GM12878 (cell line): ENCODE measurements around the gene SYT8. TPM values are rescaled to one million over a fixed set of nuclear protein-coding genes. Genes with fewer than 3 reads are reported as not detected.

Source experiments
- ATF2 ChIP-seq: IDR thresholded peaks from 2 replicates; pipeline ENCODE4 v1.6.1; 2012; ENCODE audit warnings: low read length, inconsistent platforms
- CHD2 ChIP-seq: IDR thresholded peaks from 2 replicates; pipeline ENCODE4 v1.6.1; 2011; ENCODE audit warnings: low read depth, low read length, improper control_type of control experiment, borderline replicate concordance
- CHD4 ChIP-seq: fragments of 200-600 bp; sonication (generic); IDR thresholded peaks from 2 replicates; pipeline ENCODE4 v1.6.1; 2016; ENCODE audit warnings: mild to moderate bottlenecking
- CREB1 ChIP-seq: IDR thresholded peaks from 2 replicates; pipeline ENCODE4 v1.6.1; 2012; ENCODE audit warnings: low read depth, mild to moderate bottlenecking, inconsistent platforms
- DPF2 ChIP-seq: fragments of 450-650 bp; IDR thresholded peaks from 2 replicates; pipeline ENCODE4 v1.6.1; 2017; ENCODE audit warnings: mild to moderate bottlenecking
- E2F8 ChIP-seq: fragments of 450-650 bp; IDR thresholded peaks from 2 replicates; pipeline ENCODE4 v1.6.1; 2018; ENCODE audit warnings: mild to moderate bottlenecking, low read depth, moderate library complexity; ENCODE audit not compliant: partially characterized antibody
- ESRRA ChIP-seq: IDR thresholded peaks from 2 replicates; pipeline ENCODE4 v1.6.1; 2012; ENCODE audit warnings: mild to moderate bottlenecking, low read length, improper control_type of control experiment
- IRF5 ChIP-seq: fragments of 450-650 bp; IDR thresholded peaks from 2 replicates; pipeline ENCODE4 v1.6.1; 2017; ENCODE audit warnings: borderline replicate concordance
- MEF2A ChIP-seq: IDR thresholded peaks from 2 replicates; pipeline ENCODE4 v1.6.1; 2011; ENCODE audit warnings: low read depth, mild to moderate bottlenecking, low read length, moderate library complexity; ENCODE audit not compliant: insufficient read depth
- MEF2B ChIP-seq: fragments of 450-650 bp; IDR thresholded peaks from 2 replicates; pipeline ENCODE4 v1.6.1; 2018; ENCODE audit warnings: mild to moderate bottlenecking, moderate library complexity; ENCODE audit not compliant: partially characterized antibody, poor library complexity, severe bottlenecking
- PAX5 ChIP-seq: IDR thresholded peaks from 2 replicates; pipeline ENCODE4 v1.6.1; 2011; ENCODE audit warnings: low read depth, low read length, borderline replicate concordance
- PBX3 ChIP-seq: IDR thresholded peaks from 2 replicates; pipeline ENCODE4 v1.6.1; 2011; ENCODE audit warnings: mild to moderate bottlenecking, low read depth, low read length, moderate library complexity; ENCODE audit not compliant: insufficient replicate concordance
- PKNOX1 ChIP-seq: fragments of 450-650 bp; IDR thresholded peaks from 2 replicates; pipeline ENCODE4 v1.6.1; 2016; ENCODE audit warnings: mild to moderate bottlenecking
- PML ChIP-seq: IDR thresholded peaks from 2 replicates; pipeline ENCODE4 v1.6.1; 2012; ENCODE audit warnings: low read length, inconsistent platforms
- POLR2A ChIP-seq: IDR thresholded peaks from 2 replicates; pipeline ENCODE4 v1.6.1; 2011; ENCODE audit warnings: low read depth, mild to moderate bottlenecking, low read length
- POU2F2 ChIP-seq: IDR thresholded peaks from 3 replicates; pipeline ENCODE4 v1.6.1; 2011; ENCODE audit warnings: low read depth, mild to moderate bottlenecking, low read length, borderline replicate concordance
- RFX5 ChIP-seq: IDR thresholded peaks from 2 replicates; pipeline ENCODE4 v1.6.1; 2011; ENCODE audit warnings: low read depth, low read length, improper control_type of control experiment
- SP1 ChIP-seq: IDR thresholded peaks from one replicate; pipeline ENCODE4 v1.6.1; 2011; ENCODE audit warnings: low read depth, low read length
- TAF1 ChIP-seq: IDR thresholded peaks from 2 replicates; pipeline ENCODE4 v1.6.1; 2011; ENCODE audit warnings: mild to moderate bottlenecking, low read depth, low read length, borderline replicate concordance
- TCF3 ChIP-seq: IDR thresholded peaks from 2 replicates; pipeline ENCODE4 v1.6.1; 2012; ENCODE audit warnings: low read depth, mild to moderate bottlenecking, low read length, borderline replicate concordance; ENCODE audit not compliant: insufficient read depth
- YBX1 ChIP-seq: fragments of 450-650 bp; IDR thresholded peaks from 2 replicates; pipeline ENCODE4 v1.6.1; 2016; ENCODE audit warnings: antibody characterized with exemption
- YY1 ChIP-seq: IDR thresholded peaks from 2 replicates; pipeline ENCODE4 v1.6.1; 2011; ENCODE audit warnings: low read depth, mild to moderate bottlenecking, low read length
- ZNF24 ChIP-seq: fragments of 450-650 bp; IDR thresholded peaks from 2 replicates; pipeline ENCODE4 v1.6.1; 2017; ENCODE audit warnings: antibody characterized with exemption, mild to moderate bottlenecking
- ZNF274 ChIP-seq: IDR thresholded peaks from one replicate; pipeline ENCODE4 v1.8.0; 2011; ENCODE audit not compliant: insufficient read length, insufficient read depth
- polyA plus RNA-seq, 11 experiments: library from polyadenylated mRNA; depleted of rRNA in 4 of 11; unstranded in 6 of 11; stranded (reverse) in 5 of 11; fragments of >200 nt; fragmentation: Nextera tagmentation in 4 of 11; fragmentation: Illumina TruSeq in 1 of 11; extraction: Ambion mirVana in 4 of 11; extraction: Trizol in 1 of 11; gene quantifications; 1 replicate in 1 of 11; 2 replicates in 10 of 11; pipeline versions ENCODE4 v1.2.1 to v1.2.3, GENCODE V29; 2011 to 2016; ENCODE audit warnings: inconsistent platforms in 2 of 11, missing spikeins in 2 of 11, low read depth in 1 of 11
- total RNA-seq, 4 experiments: library from RNA; depleted of rRNA in 3 of 4; stranded (reverse); fragments of >200 nt in 3 of 4; fragmentation: Illumina TruSeq in 1 of 4; extraction: Trizol in 1 of 4; gene quantifications; 2 replicates each; pipeline versions ENCODE4 v1.2.1 to v1.2.3, GENCODE V29; 2013 to 2021

Gene SYT8
- total and polyA plus RNA-seq, 10 of the 15 experiments (the other 5 are each of a cell fraction or from before 2014, with no cell fraction given) = 0.44 TPM; not detected in 9

GRCh38 chr11:1854132-1854948 lies 19.6 kb downstream of the SYT8 start (continued):
- TF ChIP-seq PBX3 = peak; percentile 36
- no peak for TF ChIP-seq MEF2A
- TF ChIP-seq POU2F2 = no peak
- no peak for TF ChIP-seq ZNF274
- TF ChIP-seq ZNF24 = no peak
- TF ChIP-seq MEF2B = peak; percentile 87
- TF ChIP-seq SP1 = peak; percentile 21
- no peak for TF ChIP-seq TAF1
- TF ChIP-seq DPF2 = no peak
- 0 out of 2 replicates have a peak, but pooled peaks have one; percentile 54 for TF ChIP-seq PAX5
- no peak for TF ChIP-seq YBX1
- no peak for TF ChIP-seq PKNOX1
- peak; percentile 97 for TF ChIP-seq TCF3
- no peak for TF ChIP-seq YY1
- no peak for TF ChIP-seq E2F8
- no peak for TF ChIP-seq ATF2
- peak; percentile 49; the same call in 1 of the 2 replicates for TF ChIP-seq POLR2A
- TF ChIP-seq IRF5 = no peak
- no peak for TF ChIP-seq ESRRA
- no peak for TF ChIP-seq CREB1
- TF ChIP-seq RFX5 = no peak
- TF ChIP-seq CHD4 = no peak
- no peak for TF ChIP-seq PML
- no peak for TF ChIP-seq CHD2
